ENCODE results near the gene SEC63. TPM values are rescaled to one million over a fixed set of nuclear protein-coding genes. Genes with fewer than 3 reads are reported as not detected.
"Not testable (repeated sequence)": the region's sequence is repeated elsewhere in the genome, so short reads cannot be mapped to it uniquely, and the experiment has no call there.

The SEC63 gene
- total and polyA plus RNA-seq, 10 donors = 21.2 to 93.9 (median 53.9) TPM

GRCh38 chr6:107991772-107992550 lies 34.0 kb upstream of the SEC63 start:
- no peak for DNase-seq

GRCh38 chr6:107991061-107991460 lies 33.1 kb upstream of the SEC63 start:
- intact Hi-C loops (cut with DNase I; ENCODE audit: low total_unique reads) = no loop called here
- peaks cover 0 to 11% (median 0%) of the 10 kb centered on the region in 6 donors for H3K4me1 ChIP-seq
- no peak overlapping the region for H3K27ac ChIP-seq
- H3K4me3 ChIP-seq = no peak overlapping the region
- H3K36me3 ChIP-seq = no peaks in the 10 kb centered on the region
- 56 to 66% (median 60%) methylated on average over 4 of the region's 4 CpGs for WGBS, 5 donors
- no peak for DNase-seq
- H3K9me3 ChIP-seq = no peaks in the 10 kb centered on the region
- TF ChIP-seq POLR2AphosphoS5 (IDR thresholded peaks at IDR 0.05) (no peak), POLR2A (IDR thresholded peaks at IDR 0.05) (no peak)
- TF ChIP-seq, protein P1, sequence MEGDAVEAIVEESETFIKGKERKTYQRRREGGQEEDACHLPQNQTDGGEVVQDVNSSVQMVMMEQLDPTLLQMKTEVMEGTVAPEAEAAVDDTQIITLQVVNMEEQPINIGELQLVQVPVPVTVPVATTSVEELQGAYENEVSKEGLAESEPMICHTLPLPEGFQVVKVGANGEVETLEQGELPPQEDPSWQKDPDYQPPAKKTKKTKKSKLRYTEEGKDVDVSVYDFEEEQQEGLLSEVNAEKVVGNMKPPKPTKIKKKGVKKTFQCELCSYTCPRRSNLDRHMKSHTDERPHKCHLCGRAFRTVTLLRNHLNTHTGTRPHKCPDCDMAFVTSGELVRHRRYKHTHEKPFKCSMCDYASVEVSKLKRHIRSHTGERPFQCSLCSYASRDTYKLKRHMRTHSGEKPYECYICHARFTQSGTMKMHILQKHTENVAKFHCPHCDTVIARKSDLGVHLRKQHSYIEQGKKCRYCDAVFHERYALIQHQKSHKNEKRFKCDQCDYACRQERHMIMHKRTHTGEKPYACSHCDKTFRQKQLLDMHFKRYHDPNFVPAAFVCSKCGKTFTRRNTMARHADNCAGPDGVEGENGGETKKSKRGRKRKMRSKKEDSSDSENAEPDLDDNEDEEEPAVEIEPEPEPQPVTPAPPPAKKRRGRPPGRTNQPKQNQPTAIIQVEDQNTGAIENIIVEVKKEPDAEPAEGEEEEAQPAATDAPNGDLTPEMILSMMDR (IDR thresholded peaks at IDR 0.05 in 8 of 11, conservative IDR thresholded peaks at IDR 0.05 in 3 of 11) = no peak
- no peaks in the 10 kb centered on the region for H3K27me3 ChIP-seq (replicated peaks in 1 of 7)

More at GRCh38 chr6:107991772-107992550, 34.0 kb upstream of the SEC63 start:
- no peaks in the 10 kb centered on the region for H3K36me3 ChIP-seq
- no peak for TF ChIP-seq POLR2A (IDR thresholded peaks at IDR 0.05)
- TF ChIP-seq POLR2AphosphoS5 (IDR thresholded peaks at IDR 0.05) = no peak
- TF ChIP-seq, protein P1 (IDR thresholded peaks at IDR 0.05 in 8 of 11, conservative IDR thresholded peaks at IDR 0.05 in 3 of 11) = no peak
- no peak overlapping the region for H3K27ac ChIP-seq
- no peaks in the 10 kb centered on the region for H3K27me3 ChIP-seq (replicated peaks in 1 of 7)
- no peak overlapping the region for H3K4me3 ChIP-seq
- intact Hi-C loops (cut with DNase I; ENCODE audit: low total_unique reads) = no loop called here
- no peaks in the 10 kb centered on the region for H3K9me3 ChIP-seq
- H3K4me1 ChIP-seq = peaks cover 0 to 11% (median 0%) of the 10 kb centered on the region in 6 donors
- 89 to 97% (median 92%) methylated on average over 9 of the region's 9 CpGs for WGBS, 5 donors

- H3K27me3 ChIP-seq (replicated peaks in 1 of 7); H3K27ac ChIP-seq; H3K36me3 ChIP-seq; H3K4me3 ChIP-seq; DNase-seq; H3K9me3 ChIP-seq; intact Hi-C loops (cut with DNase I; ENCODE audit: low total_unique reads): not testable (repeated sequence)
- WGBS, 5 donors = 59 to 82% (median 75%) methylated on average over 8 of the region's 8 CpGs
- H3K4me1 ChIP-seq = peaks cover 0 to 11% (median 0%) of the 10 kb centered on the region in 6 donors
Measured at GRCh38 chr6:107990587-107990986, 32.6 kb upstream of the SEC63 start.

DNA sequence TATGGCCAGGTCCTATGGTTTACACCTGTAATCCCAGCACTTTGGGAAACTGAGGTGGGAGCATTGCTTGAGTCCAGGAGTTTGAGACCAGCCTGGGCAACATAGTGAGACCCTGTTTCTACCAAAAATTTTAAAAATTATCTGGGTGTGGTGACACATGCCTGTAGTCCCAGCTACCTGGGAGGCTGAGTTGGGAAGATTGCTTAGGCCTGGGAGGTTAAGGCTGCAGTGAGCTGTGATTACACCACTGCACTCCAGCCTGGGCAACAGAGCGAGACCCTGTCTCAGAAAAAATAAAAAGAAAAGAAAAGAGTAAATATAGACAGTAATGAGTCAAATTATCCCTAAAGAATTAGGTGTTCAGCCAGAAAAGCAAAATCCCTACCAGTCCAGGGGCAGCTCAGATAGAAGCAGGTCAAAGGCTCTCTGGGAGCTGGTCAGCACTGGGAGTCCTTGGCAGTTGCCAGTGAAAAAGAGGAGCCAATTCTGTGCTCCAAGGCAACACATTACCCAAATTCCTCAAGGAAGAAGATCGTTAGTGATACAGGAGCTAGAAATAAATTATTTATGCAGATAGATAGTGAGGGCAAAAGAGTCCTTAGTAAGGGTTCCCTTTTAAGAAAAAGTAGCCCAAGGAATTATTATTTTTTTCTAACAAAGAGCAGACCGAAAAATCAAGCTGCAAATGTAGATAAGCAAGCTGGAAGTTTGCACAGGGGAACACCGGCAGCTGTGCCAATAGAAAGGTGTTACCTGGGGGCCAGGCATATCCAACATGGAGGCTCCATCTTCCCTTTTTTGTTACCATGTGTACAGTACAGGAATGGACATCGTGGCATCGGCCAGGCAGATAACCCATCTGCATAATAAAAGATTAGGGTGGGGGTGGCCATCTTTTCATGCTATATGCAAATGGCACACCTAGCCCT lies 31.4 kb upstream of the SEC63 start:
- TF ChIP-seq, protein P1 (IDR thresholded peaks at IDR 0.05 in 8 of 11, conservative IDR thresholded peaks at IDR 0.05 in 3 of 11) = no peak
- no peak for TF ChIP-seq POLR2A (IDR thresholded peaks at IDR 0.05)
- TF ChIP-seq POLR2AphosphoS5 (IDR thresholded peaks at IDR 0.05) = no peak
- intact Hi-C loops (cut with DNase I; ENCODE audit: low total_unique reads) = no loop called here
- Histone ChIP-seq H3K27me3 (replicated peaks in 1 of 7) (no peaks in the 10 kb centered on the region), H3K4me1 (peaks cover 0 to 11% (median 0%) of the 10 kb centered on the region in 6 donors), H3K9me3 (no peaks in the 10 kb centered on the region), H3K4me3 (no peak overlapping the region), H3K36me3 (no peaks in the 10 kb centered on the region), H3K27ac (no peak overlapping the region)
- DNase-seq = no peak
- 62 to 75% (median 73%) methylated on average over 6 of the region's 6 CpGs for WGBS, 5 donors
